Measurements from ENCODE around the gene PPM1A. TPM values are rescaled to one million over a fixed set of nuclear protein-coding genes. Genes with fewer than 3 reads are reported as not detected.

PPM1A gene
- total and polyA plus RNA-seq, 2 of the 13 experiments (the other 11 are each of a cell fraction or from before 2014, with no cell fraction given), result 23.3 to 29.8 TPM

DNA sequence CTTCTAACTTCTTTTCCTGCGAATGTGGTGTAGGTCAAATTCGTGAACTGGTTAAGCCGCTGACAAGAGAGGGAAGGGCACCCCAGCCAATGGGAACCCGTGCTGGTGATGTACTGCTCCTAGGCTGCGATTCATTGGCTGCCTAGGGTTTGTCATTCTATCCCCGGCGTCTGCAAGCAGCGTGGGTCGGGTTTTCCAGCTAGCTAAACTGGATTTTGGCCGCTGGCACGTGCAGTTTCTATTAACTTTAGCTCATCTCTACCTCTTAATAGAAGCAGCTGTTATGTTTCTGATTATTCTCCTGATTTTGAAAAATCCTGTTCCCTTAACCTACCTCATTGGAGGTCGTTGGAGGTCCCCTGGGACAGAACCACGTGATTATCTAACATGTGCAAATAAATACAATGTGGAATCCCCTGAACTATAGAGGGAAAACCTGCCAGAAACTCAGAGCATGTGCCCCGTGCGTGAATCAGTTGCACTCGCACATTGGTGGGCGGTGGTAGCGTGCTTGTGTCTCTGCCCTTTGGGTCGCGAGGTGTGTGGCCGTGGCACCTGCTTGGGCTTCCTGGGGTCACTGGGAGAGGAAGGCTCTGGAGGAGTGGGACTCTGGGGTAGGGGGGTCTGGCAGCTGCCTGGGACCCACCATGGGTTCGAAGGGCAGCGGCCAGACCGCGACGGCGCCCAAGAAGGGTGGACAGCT is 876 bp upstream of the PPM1A start (continued):
- TF ChIP-seq NR2F2 (IDR thresholded peaks at IDR 0.05; ENCODE audit: borderline replicate concordance, low read depth) (no peak), BRCA1 (CRISPR knock-in tag; IDR thresholded peaks at IDR 0.05) (0 out of 2 replicates have a peak, but pooled peaks have one; percentile 46), ZNF839 (CRISPR knock-in tag; IDR thresholded peaks at IDR 0.05; ENCODE audit: borderline replicate concordance) (peak; percentile 90; the same call in 1 of the 2 replicates), ZNF552 (CRISPR knock-in tag; IDR thresholded peaks at IDR 0.05; ENCODE audit: borderline replicate concordance) (0 out of 2 replicates have a peak, but pooled peaks have one; percentile 11), ZNF749 (CRISPR knock-in tag; IDR thresholded peaks at IDR 0.05; ENCODE audit: borderline replicate concordance) (peak; percentile 75; the same call in 1 of the 2 replicates), ZC3H13 (CRISPR knock-in tag; IDR thresholded peaks at IDR 0.05) (peak; percentile 76; the same call in 1 of the 2 replicates), ATF1 (CRISPR knock-in tag; IDR thresholded peaks at IDR 0.05) (peak; percentile 36), TFDP1 (CRISPR knock-in tag; IDR thresholded peaks at IDR 0.05; ENCODE audit: borderline replicate concordance) (peak; percentile 38; the same call in 1 of the 2 replicates), ZBTB42 (CRISPR knock-in tag; IDR thresholded peaks at IDR 0.05) (0 out of 2 replicates have a peak, but pooled peaks have one; percentile 57), ZFYVE20 (CRISPR knock-in tag; IDR thresholded peaks at IDR 0.05; ENCODE audit: borderline replicate concordance, low read depth) (no peak), ZFP36L2 (CRISPR knock-in tag; IDR thresholded peaks at IDR 0.05) (no peak), DPF2 (CRISPR knock-in tag; IDR thresholded peaks at IDR 0.05; ENCODE audit: borderline replicate concordance, low read depth) (no peak), HMGXB4 (CRISPR knock-in tag; IDR thresholded peaks at IDR 0.05; ENCODE audit: borderline replicate concordance in 1 of 2, low read depth in 1 of 2) (peak in 1 of 2 experiments; percentile 4; a peak in 1 of 4 replicates), HBP1 (CRISPR knock-in tag; IDR thresholded peaks at IDR 0.05; ENCODE audit: low read depth) (0 out of 2 replicates have a peak, but pooled peaks have one; percentile 10), ZGPAT (CRISPR knock-in tag; IDR thresholded peaks at IDR 0.05) (peak; percentile 56; the same call in 1 of the 2 replicates), HES4 (CRISPR knock-in tag; IDR thresholded peaks at IDR 0.05; ENCODE audit: borderline replicate concordance) (no peak)
- TF ChIP-seq, protein P1, sequence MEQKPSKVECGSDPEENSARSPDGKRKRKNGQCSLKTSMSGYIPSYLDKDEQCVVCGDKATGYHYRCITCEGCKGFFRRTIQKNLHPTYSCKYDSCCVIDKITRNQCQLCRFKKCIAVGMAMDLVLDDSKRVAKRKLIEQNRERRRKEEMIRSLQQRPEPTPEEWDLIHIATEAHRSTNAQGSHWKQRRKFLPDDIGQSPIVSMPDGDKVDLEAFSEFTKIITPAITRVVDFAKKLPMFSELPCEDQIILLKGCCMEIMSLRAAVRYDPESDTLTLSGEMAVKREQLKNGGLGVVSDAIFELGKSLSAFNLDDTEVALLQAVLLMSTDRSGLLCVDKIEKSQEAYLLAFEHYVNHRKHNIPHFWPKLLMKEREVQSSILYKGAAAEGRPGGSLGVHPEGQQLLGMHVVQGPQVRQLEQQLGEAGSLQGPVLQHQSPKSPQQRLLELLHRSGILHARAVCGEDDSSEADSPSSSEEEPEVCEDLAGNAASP (CRISPR knock-in tag; IDR thresholded peaks at IDR 0.05; ENCODE audit: borderline replicate concordance), result no peak
- TF ChIP-seq, protein P2, sequence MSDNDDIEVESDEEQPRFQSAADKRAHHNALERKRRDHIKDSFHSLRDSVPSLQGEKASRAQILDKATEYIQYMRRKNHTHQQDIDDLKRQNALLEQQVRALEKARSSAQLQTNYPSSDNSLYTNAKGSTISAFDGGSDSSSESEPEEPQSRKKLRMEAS (IDR thresholded peaks at IDR 0.05), result peak; percentile 67
- TF ChIP-seq, protein P3, sequence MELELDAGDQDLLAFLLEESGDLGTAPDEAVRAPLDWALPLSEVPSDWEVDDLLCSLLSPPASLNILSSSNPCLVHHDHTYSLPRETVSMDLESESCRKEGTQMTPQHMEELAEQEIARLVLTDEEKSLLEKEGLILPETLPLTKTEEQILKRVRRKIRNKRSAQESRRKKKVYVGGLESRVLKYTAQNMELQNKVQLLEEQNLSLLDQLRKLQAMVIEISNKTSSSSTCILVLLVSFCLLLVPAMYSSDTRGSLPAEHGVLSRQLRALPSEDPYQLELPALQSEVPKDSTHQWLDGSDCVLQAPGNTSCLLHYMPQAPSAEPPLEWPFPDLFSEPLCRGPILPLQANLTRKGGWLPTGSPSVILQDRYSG (CRISPR knock-in tag; IDR thresholded peaks at IDR 0.05), result no peak
